ENCODE data around the gene HACD2.

The HACD2 gene

DNA sequence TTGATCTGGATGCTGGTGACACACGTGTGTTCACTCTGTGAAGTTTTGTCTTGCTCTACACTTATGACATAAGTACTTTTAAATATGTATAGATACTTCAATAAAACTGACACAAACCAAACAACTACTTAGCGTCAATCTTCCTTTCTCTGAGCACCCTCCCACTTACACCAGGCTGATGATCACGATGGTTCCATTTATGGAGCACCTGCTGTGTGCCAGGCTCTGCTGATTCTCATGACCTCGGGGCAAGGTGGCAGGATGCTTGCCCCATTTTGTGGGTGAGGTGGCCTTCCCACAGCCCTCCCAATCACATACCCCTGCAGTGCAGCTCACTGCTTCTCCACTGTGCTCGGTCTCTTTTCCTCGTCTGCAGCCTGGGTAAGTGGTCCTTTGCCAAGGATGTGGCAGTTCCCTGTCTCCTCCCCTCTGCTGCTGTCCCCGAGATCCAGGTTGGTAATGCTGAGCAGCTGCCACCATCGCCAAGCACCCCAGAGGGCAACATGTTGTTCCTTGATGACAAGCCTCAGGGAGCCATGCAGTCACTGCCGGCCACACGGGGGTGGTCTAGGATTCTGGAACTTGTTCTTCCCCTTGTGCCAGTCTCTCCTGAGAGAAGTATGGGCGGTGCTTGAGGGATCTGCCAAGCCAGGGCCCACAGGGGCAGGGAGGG, 115.4 kb downstream of the HACD2 start:
- DNase-seq (ENCODE audit: low read depth): no peak
- TF ChIP-seq, protein P1, sequence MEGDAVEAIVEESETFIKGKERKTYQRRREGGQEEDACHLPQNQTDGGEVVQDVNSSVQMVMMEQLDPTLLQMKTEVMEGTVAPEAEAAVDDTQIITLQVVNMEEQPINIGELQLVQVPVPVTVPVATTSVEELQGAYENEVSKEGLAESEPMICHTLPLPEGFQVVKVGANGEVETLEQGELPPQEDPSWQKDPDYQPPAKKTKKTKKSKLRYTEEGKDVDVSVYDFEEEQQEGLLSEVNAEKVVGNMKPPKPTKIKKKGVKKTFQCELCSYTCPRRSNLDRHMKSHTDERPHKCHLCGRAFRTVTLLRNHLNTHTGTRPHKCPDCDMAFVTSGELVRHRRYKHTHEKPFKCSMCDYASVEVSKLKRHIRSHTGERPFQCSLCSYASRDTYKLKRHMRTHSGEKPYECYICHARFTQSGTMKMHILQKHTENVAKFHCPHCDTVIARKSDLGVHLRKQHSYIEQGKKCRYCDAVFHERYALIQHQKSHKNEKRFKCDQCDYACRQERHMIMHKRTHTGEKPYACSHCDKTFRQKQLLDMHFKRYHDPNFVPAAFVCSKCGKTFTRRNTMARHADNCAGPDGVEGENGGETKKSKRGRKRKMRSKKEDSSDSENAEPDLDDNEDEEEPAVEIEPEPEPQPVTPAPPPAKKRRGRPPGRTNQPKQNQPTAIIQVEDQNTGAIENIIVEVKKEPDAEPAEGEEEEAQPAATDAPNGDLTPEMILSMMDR (IDR thresholded peaks at IDR 0.05; ENCODE audit: control insufficient read depth, extremely low read depth, insufficient read depth): no peak
- no peak overlapping the region for H3K4me3 ChIP-seq (ENCODE audit: low read depth, low read length)

DNA sequence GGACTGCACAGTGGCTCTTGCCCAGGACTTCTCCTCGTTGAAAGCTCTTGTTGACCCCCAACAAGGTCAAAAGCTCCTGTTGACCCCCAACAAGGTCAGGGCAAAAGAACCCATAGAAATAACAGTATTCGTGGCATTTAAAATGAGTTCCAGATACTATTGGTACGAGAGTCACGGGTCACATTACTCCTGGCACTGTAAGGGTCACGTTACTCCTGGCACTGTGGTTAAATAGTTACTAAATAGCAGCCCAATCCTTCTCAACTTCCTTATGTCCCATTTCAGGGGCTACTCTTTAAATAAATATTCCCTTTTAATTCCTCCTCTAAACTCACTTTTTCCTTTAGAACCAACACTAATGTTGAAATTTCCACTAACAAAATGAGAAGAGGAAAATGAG, 117.8 kb downstream of the HACD2 start:
- no peak overlapping the region for H3K4me3 ChIP-seq (ENCODE audit: low read depth, low read length)
- TF ChIP-seq, protein P1 (IDR thresholded peaks at IDR 0.05; ENCODE audit: control insufficient read depth, extremely low read depth, insufficient read depth): no peak
- no peak for DNase-seq (ENCODE audit: low read depth)

DNA sequence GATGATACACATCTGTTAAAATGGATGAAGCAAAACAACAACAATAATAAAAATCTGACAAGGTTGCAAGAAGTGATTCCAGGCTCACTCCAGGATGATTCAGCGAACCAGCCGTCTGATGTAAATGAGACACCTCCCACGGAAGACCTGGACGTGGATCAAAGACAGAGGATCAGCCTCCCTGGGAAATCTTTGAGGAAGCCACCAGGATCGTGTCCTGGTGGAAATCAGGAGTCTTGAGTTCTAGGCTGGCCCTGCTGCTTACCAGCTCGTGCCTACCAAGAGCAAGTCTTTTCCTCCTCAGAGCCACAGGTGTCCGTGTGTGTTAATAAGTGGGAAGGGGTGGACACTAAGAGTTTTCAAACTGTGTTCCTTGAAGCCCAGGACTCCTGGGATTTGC, 120.6 kb downstream of the HACD2 start:
- DNase-seq (ENCODE audit: low read depth): no peak
- H3K4me3 ChIP-seq (ENCODE audit: low read depth, low read length): no peak overlapping the region
- TF ChIP-seq, protein P1 (IDR thresholded peaks at IDR 0.05; ENCODE audit: control insufficient read depth, extremely low read depth, insufficient read depth): no peak

DNA sequence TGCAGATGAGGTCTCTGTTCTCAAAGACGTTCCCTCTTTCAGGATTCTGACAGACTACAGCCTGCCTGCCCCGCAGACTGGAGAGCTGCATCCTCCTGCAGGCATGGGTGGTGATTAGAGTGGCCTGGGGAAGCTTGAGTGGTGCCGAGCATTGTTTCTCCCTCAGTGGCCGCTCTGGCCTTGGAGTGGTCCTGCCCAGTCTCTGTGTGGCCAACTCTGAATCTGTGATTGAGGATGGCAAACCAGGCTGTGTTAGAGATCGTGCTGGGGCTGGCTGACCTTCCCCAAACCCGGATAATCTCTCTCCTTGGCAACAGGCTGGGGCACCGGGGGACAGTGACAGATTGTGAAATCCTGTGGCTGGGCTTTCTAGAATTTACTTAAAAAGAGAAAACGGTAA, 125.0 kb downstream of the HACD2 start:
- DNase-seq (ENCODE audit: low read depth): no peak
- no peak overlapping the region for H3K4me3 ChIP-seq (ENCODE audit: low read depth, low read length)
- TF ChIP-seq, protein P1 (IDR thresholded peaks at IDR 0.05; ENCODE audit: control insufficient read depth, extremely low read depth, insufficient read depth): no peak

DNA sequence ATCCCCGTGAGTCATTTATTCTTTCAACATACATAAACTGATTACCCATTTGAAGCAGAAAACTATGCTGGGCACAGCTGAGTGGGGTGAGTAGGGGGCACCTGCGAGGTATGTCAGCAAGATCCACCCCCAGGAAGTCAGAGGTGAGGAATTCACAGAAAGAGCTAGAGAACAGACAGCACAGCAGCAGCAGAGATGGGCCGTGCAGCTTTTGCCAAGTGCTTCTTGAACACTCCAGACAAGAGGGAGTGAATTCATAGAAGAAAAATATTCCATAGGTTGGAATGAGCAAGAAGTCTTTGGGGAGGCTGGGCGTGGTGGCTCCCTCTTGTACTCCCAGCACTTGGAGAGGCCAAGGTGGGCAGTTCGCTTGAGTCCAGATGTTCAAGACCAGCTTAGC, 126.6 kb downstream of the HACD2 start:
- H3K4me3 ChIP-seq (ENCODE audit: low read depth, low read length): no peak overlapping the region
- DNase-seq (ENCODE audit: low read depth): no peak
- TF ChIP-seq, protein P1 (IDR thresholded peaks at IDR 0.05; ENCODE audit: control insufficient read depth, extremely low read depth, insufficient read depth): no peak

DNA sequence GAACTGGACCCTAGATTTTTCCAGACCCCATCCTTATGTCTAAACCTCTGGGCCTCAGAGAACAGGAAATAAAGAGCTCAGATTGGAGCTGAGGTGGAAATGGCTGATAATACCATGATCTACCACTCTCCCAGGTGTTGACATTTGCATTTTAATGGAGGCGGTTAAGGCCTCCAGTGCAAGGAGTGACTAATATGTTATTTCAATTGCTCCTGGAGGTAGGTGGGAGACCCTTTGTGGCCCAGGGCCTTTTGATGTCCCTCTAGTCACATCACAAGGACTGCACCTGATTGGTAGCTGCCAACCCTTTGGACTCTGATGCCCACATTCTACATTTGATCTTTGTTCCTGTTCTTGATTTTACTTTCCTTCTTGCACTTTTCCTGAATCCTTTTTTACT, 127.0 kb downstream of the HACD2 start:
- DNase-seq (ENCODE audit: low read depth): no peak
- no peak overlapping the region for H3K4me3 ChIP-seq (ENCODE audit: low read depth, low read length)
- TF ChIP-seq, protein P1 (IDR thresholded peaks at IDR 0.05; ENCODE audit: control insufficient read depth, extremely low read depth, insufficient read depth): no peak

DNA sequence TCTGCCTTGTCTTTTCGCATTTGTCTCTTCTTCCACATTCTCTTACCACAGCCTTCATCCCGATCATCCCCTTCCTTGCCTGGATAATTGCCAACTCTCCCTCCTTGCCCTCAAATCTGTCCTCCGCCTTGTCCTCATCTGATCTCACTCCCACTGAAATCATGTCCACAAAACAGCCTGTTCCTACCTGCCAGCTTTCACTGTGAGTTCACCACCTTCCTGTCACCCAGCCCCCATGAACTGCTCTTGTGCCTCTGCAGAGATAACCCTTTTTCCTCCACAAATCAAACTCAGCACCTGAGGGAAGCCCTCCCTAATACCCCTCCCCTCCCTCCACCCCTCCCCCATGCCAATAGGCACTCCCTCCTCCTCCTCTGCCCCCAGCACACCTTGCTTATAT, 131.2 kb downstream of the HACD2 start:
- DNase-seq (ENCODE audit: low read depth): no peak
- TF ChIP-seq, protein P1 (IDR thresholded peaks at IDR 0.05; ENCODE audit: control insufficient read depth, extremely low read depth, insufficient read depth): no peak
- H3K4me3 ChIP-seq (ENCODE audit: low read depth, low read length): no peak overlapping the region

All from LNCaP clone FGC (cell line).